VCaP (cell line): Measurements from ENCODE around the gene CLBA1.

ENCODE experiments used
- H3K27ac ChIP-seq: fragments of 450-650 bp; 2 replicates; pipeline ENCODE4 v1.5.1; 2017
- TF ChIP-seq, protein P1 (sequence below): fragments of 450-650 bp; conservative IDR thresholded peaks from 2 replicates; pipeline ENCODE4 v1.5.1; 2017; ENCODE audit warnings: mild to moderate bottlenecking, moderate library complexity

Gene CLBA1

DNA sequence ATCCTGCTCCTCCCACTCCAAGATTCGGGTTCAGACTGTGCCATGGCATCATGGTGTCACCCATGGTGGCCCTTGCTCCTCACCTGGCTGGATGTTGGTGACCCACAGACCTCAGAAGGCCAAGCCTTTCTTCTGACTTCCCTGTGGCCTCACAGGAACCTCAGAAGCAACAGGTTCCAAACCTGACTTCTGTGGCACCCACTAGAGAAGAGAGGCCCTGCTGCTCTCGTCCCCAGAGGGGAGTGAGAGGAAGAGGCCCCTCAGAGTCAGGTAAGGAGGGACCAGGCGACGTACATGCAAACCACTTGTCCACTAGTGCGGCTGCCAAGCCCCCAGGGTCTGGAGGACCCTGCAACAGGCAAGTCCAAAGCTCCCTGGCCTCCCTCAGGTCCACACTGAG lies 10.4 kb downstream of the CLBA1 start:
- TF ChIP-seq, protein P1, sequence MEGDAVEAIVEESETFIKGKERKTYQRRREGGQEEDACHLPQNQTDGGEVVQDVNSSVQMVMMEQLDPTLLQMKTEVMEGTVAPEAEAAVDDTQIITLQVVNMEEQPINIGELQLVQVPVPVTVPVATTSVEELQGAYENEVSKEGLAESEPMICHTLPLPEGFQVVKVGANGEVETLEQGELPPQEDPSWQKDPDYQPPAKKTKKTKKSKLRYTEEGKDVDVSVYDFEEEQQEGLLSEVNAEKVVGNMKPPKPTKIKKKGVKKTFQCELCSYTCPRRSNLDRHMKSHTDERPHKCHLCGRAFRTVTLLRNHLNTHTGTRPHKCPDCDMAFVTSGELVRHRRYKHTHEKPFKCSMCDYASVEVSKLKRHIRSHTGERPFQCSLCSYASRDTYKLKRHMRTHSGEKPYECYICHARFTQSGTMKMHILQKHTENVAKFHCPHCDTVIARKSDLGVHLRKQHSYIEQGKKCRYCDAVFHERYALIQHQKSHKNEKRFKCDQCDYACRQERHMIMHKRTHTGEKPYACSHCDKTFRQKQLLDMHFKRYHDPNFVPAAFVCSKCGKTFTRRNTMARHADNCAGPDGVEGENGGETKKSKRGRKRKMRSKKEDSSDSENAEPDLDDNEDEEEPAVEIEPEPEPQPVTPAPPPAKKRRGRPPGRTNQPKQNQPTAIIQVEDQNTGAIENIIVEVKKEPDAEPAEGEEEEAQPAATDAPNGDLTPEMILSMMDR: no peak
- H3K27ac ChIP-seq: no peak overlapping the region

DNA sequence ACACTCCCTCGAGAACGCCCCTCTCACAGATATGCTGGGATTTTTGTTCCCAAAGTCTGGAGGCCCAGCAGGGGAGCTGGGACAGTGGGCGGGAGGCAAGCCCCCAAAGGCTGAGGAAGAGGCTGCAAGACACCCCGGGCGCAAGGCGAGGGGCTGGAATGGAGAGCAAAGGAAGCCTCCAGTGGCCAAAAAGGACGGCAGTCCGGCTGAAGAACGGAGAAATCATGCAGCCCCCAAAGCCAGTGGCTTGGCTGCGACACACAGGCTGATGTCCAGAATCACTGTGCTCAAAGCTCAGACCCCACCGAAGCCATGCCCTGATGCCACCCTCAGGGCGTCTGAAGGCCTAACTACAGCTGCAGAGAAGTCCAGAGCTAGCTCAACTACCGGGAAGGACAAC lies 10.9 kb downstream of the CLBA1 start:
- H3K27ac ChIP-seq: no peak overlapping the region
- TF ChIP-seq, protein P1: no peak

DNA sequence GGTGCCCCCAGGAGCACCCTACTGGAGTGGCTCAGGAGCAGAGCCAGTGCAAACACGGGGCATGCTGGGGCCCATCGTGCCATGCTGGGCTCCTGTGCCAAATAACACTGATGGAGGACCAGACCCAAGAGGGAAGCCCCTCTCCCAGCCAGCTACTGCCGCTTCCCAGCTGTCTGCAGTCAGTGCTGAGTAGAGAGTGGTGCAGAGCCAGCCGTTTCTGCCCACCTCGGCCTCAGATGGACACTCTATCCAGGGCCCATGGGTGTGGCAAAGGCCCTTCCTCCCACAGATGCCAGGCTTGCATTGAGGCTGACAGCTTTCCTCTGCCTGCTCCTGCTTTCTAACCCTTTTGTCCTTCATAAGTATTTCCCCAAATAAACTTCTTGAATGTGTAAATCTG lies 13.2 kb downstream of the CLBA1 start:
- TF ChIP-seq, protein P1: no peak
- no peak overlapping the region for H3K27ac ChIP-seq

DNA sequence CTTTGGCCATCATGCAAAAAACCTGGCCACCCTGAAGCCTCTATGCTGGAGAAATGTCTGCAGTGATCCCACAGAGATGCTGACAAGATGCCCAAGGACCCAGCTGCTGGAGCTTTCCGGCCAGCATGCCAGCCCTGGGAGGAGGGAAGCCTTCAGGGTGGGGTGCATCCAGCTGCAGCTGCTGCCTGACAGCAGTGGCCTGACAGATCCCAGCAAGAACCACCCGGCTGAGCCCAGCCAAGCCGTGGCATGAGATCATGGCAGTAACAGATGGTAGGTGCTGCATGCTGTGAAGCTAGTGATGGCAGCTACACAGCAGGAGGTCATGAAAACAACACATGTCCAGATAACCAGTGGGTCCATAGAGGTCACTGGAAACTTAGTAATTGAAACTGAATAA lies 13.8 kb downstream of the CLBA1 start:
- TF ChIP-seq, protein P1: no peak
- H3K27ac ChIP-seq: no peak overlapping the region

DNA sequence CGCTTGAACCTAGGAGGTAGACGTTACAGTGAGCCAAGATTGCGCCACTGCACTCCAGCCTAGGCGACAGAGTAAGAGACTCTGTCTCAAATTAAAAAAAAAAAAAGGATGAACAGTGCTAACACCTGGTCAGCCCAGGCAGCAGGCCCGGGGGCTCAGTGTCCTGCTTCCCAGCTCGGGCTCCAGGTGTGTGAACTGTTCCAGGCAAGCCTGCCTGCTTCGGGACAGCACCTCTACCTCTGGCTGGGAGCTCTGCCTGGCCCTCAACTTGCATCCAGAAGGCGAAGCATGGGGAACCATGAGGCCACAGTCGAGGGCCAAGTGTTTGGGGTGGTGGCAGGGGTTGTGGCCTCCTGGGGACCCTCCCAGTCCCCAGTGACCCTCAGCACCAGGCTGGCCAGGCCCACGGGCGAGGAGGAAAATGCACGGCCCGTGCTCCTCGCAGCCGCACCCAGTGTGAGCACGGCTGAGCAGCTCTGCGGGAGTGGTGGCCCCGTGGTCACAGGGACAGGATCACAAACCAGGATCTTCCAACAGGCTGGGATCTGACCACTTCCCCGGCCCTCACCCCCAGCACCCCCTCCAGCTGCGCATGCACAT lies 19.8 kb downstream of the CLBA1 start:
- TF ChIP-seq, protein P1: no peak
- no peak overlapping the region for H3K27ac ChIP-seq

DNA sequence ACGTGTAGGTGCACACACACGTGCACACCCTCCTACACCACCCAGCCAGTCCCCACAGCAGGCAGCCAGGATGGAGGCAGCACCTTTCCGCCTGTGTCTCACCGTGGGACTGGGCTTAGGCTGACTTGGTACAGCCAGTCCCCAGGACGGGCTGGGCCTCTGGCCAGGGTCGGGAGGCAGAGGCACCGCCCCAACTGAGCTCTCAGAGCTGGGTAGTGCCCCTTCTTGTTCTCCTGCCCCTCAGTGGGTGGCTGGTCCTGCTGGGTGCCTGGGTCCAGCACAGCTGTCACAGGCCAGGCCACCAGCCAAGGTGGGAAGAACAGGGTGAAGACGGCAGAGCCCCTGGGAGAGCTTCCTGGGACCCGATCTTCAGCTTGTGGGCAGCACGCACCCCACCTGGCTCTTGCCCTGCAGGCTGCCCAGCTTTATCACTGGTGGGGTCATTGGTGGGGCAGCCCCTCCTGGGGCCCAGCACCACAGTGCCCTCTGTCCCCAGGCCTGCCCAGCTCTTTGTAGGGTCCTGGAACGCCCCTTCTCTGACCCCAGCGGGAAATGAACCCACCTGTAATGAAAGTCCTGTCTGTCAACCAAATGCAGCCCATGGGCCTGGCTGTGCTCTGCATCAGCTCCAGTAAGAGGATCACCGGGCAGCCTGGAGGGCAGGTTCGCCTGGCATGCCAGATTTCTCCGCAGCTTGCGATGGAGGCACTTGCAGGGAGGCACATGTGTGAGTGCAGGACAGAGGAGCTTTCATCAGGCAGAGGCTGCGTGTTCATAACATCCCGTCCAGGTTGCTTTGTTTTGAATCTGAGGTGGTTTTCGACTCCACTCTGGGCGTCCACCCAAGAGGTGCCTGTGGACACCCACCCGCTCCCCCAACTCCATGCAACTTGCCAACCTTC lies 20.6 kb downstream of the CLBA1 start:
- H3K27ac ChIP-seq: no peak overlapping the region
- TF ChIP-seq, protein P1: no peak

DNA sequence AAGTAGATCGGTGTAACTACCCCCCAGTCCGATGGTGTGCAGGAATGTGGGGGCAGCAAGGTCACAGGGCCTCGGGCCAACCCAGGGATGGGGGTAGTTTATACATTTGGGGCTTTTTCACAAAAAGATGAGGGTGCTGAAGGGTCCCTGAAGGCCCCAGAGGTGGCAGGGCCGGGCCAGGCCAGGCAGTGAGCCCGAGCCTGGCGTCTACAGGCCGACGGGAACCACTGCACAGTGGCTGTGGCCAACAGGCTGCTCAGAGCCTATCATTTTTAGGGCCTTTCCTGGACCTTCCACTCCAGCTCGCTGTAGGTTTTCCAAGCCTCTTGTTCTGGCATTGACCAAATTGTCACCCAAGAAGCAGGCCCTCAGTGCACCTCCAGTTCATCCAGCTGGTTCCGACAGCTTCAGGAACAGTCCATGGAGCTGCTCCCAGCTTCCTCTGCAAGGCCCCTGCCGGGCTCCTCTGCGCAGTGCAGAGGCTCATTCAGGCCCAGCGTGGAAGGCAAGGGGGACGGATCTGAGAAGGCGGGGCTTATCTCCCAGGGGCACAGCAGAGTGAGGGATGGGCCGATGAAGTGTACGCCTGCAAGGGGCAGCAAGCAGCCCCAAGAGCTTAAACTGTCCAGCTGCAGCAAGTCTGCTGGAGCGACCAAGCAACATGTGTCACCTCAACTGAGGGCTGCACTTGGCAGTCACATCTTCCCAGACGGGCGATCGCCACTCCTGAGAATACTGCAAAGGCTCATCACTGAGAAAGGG lies 21.4 kb downstream of the CLBA1 start:
- TF ChIP-seq, protein P1: no peak
- H3K27ac ChIP-seq: no peak overlapping the region
